MCF 10A (cell line): Measurements from ENCODE around the gene OR2M5. TPM values are rescaled to one million over a fixed set of nuclear protein-coding genes. Genes with fewer than 3 reads are reported as not detected.

Source experiments
- BruUV-seq: library from RNA; stranded (reverse); fragments of 400-500 nt; replicated peaks from 2 replicates; lab custom pipeline; 2021; lab: Mats Ljungman, UMichigan
- CTCF ChIA-PET: fragments of 300-600 bp; sonication (Branson Sonifier 250); formaldehyde crosslinking; extraction: SDS; loops from one replicate; lab custom pipeline; 2021; ENCODE audit warnings: antibody characterized with exemption, inconsistent platforms; lab: Yijun Ruan, JAX
- POLR2A ChIA-PET: fragments of 300-600, 350-650 bp; sonication (Branson Sonifier 250); formaldehyde crosslinking; extraction: SDS; loops from one replicate; lab custom pipeline; 2020; ENCODE audit warnings: antibody characterized with exemption, inconsistent platforms; lab: Yijun Ruan, JAX
- DNase-seq: peaks from one replicate; pipeline ENCODE4 v3.0.0-alpha.2; 2018; ENCODE audit not compliant: unreplicated experiment
- H3K27ac Mint-ChIP-seq: one replicate; pipeline ENCODE4 v1.8.0; 2022; ENCODE audit warnings: mild to moderate bottlenecking, low read depth, mixed read lengths; ENCODE audit not compliant: unreplicated experiment
- H3K27me3 Mint-ChIP-seq: one replicate; pipeline ENCODE4 v1.8.0; 2022; ENCODE audit warnings: mixed read lengths; ENCODE audit not compliant: insufficient read depth, unreplicated experiment
- H3K36me3 Mint-ChIP-seq: one replicate; pipeline ENCODE4 v1.8.0; 2022; ENCODE audit warnings: mild to moderate bottlenecking, moderate library complexity, mixed read lengths; ENCODE audit not compliant: insufficient read depth, unreplicated experiment
- H3K4me1 Mint-ChIP-seq: one replicate; pipeline ENCODE4 v1.8.0; 2022; ENCODE audit warnings: mixed read lengths; ENCODE audit not compliant: insufficient read depth, unreplicated experiment
- H3K4me3 Mint-ChIP-seq: one replicate; pipeline ENCODE4 v1.8.0; 2022; ENCODE audit warnings: mild to moderate bottlenecking, moderate library complexity, mixed read lengths; ENCODE audit not compliant: unreplicated experiment
- H3K9me3 Mint-ChIP-seq: one replicate; pipeline ENCODE4 v1.8.0; 2022; ENCODE audit warnings: mixed read lengths; ENCODE audit not compliant: unreplicated experiment
- intact Hi-C: fragments of 100-400 bp; cut with micrococcal nuclease; formaldehyde crosslinking; loops from 2 replicates; pipeline ENCODE4 v1.14.1; 2022
- total RNA-seq: library from RNA; stranded (reverse); gene quantifications from 2 replicates; pipeline ENCODE4 v1.2.3, GENCODE V29; 2022
- TF ChIP-seq, protein P1 (sequence below): fragments of 200-600 bp; IDR thresholded peaks from one replicate; pipeline ENCODE4 v1.8.0; 2022; ENCODE audit warnings: antibody characterized with exemption, mild to moderate bottlenecking; ENCODE audit not compliant: unreplicated experiment

OR2M5 gene
- total RNA-seq, 1 experiment from 2014 or later, result not detected

DNA sequence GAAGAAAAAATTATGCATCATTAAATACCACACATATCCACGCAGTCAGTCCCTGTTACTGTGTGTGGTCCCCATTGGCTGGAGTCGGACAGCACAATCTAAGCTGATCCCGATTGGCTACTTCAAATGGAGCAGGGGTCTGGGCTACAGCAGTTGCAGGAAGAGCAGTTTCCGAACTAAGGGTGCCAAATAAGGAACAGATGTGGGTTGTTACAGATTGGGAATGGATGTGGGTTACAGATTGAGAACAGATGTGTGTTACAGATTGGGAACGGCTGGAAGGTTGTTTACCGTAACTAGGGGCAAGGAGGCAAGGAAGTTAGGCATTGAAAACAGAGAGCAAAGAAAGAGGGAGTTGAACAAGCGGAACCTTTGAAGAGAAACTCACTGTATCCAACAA lies 30.1 kb upstream of the OR2M5 start:
- Mint-ChIP-seq H3K4me1 (peaks cover 4% of the 10 kb centered on the region), H3K27ac (no peak overlapping the region), H3K9me3 (peaks cover 27% of the 10 kb centered on the region), H3K36me3 (no peaks in the 10 kb centered on the region), H3K27me3 (no peaks in the 10 kb centered on the region), H3K4me3 (no peak overlapping the region)
- POLR2A ChIA-PET, result interaction anchor here (1.1 kb wide), 1 partner anchor 14 kb away, joined by 3 read pairs; no protein-coding TSS in a partner anchor
- BruUV-seq, result no TSS peak
- no peak for DNase-seq
- CTCF ChIA-PET, result interaction anchor here (0.7 to 1.6 kb wide), 3 partner anchors 13 to 28 kb away, joined by 3 to 4 read pairs (median 4); no protein-coding TSS in a partner anchor
- TF ChIP-seq, protein P1, sequence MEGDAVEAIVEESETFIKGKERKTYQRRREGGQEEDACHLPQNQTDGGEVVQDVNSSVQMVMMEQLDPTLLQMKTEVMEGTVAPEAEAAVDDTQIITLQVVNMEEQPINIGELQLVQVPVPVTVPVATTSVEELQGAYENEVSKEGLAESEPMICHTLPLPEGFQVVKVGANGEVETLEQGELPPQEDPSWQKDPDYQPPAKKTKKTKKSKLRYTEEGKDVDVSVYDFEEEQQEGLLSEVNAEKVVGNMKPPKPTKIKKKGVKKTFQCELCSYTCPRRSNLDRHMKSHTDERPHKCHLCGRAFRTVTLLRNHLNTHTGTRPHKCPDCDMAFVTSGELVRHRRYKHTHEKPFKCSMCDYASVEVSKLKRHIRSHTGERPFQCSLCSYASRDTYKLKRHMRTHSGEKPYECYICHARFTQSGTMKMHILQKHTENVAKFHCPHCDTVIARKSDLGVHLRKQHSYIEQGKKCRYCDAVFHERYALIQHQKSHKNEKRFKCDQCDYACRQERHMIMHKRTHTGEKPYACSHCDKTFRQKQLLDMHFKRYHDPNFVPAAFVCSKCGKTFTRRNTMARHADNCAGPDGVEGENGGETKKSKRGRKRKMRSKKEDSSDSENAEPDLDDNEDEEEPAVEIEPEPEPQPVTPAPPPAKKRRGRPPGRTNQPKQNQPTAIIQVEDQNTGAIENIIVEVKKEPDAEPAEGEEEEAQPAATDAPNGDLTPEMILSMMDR, result no peak
- intact Hi-C loops, result no loop called here

DNA sequence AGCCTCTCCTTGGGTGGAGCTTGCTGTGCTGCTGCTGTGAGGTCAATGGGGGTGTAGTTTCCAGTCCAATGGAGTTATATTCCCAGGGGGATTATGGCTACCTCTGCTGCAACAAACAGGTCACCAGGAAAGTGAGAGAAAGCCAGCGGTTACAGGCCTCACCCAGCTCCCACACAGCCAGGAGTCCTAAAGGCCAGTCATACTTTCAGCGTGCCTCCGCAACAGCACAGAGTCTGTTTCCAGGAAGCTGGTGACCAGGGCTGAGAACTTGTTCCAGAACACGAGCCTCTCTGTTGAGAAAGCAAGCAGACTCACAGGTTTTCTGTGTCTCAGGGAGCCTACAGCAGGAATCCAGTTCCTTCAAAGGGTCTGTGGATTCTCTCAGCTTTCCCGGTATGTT lies 17.3 kb upstream of the OR2M5 start:
- H3K4me1 Mint-ChIP-seq, result no peaks in the 10 kb centered on the region
- no peaks in the 10 kb centered on the region for H3K36me3 Mint-ChIP-seq
- intact Hi-C loops, result no loop called here
- BruUV-seq, result no TSS peak
- no peaks in the 10 kb centered on the region for H3K27me3 Mint-ChIP-seq
- no peak for DNase-seq
- TF ChIP-seq, protein P1, result no peak
- no peak overlapping the region for H3K4me3 Mint-ChIP-seq
- peaks cover 41% of the 10 kb centered on the region for H3K9me3 Mint-ChIP-seq
- CTCF ChIA-PET, result interaction anchor here (0.6 to 1.2 kb wide), 4 partner anchors 12 to 571 kb away, joined by 3 to 4 read pairs (median 3); no protein-coding TSS in a partner anchor
- POLR2A ChIA-PET, result no interaction called here
- no peak overlapping the region for H3K27ac Mint-ChIP-seq

DNA sequence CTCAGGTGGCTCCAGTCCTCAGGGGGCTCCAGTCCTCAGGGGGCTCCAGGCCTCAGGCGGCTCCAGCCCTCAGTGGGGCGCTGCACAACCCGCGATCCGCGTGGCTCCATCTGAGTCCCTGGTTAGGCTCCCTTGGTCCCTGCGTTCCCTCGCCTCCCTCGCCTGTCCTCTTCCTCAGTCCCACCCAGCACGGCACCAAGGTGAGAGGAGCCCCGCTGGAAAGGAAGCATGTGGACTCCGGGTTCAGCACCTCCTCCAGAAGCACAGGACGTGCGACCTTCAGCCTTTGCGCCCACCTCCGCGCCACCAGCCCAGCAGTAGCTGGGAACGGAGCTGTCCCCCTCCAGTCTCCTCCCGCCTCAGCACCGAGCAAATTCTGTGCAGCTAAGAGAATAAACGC lies 8.1 kb upstream of the OR2M5 start:
- DNase-seq, result no peak
- no peak overlapping the region for H3K4me3 Mint-ChIP-seq
- no peak overlapping the region for H3K27ac Mint-ChIP-seq
- peaks cover 14% of the 10 kb centered on the region for H3K9me3 Mint-ChIP-seq
- no peaks in the 10 kb centered on the region for H3K36me3 Mint-ChIP-seq
- BruUV-seq, result no TSS peak
- POLR2A ChIA-PET, result no interaction called here
- CTCF ChIA-PET, result interaction anchor here (0.9 kb wide), 1 partner anchor 299 kb away, joined by 3 read pairs; no protein-coding TSS in a partner anchor
- TF ChIP-seq, protein P1, result no peak
- intact Hi-C loops, result no loop called here
- peaks cover 26% of the 10 kb centered on the region for H3K4me1 Mint-ChIP-seq
- no peaks in the 10 kb centered on the region for H3K27me3 Mint-ChIP-seq

- Mint-ChIP-seq H3K4me3 (no peak overlapping the region), H3K4me1 (peaks cover 47% of the 10 kb centered on the region), H3K9me3 (peaks cover 9% of the 10 kb centered on the region), H3K27me3 (no peaks in the 10 kb centered on the region), H3K36me3 (peaks cover 7% of the 10 kb centered on the region), H3K27ac (peak overlapping the region; percentile 49)
- BruUV-seq, result no TSS peak
- TF ChIP-seq, protein P1, result no peak
- DNase-seq, result peak; percentile 6
- intact Hi-C loops, result no loop called here
- POLR2A ChIA-PET, result no interaction called here
- CTCF ChIA-PET, result interaction anchor here (1.6 kb wide), 1 partner anchor 13 kb away, joined by 3 read pairs; no protein-coding TSS in a partner anchor
Measured at GRCh38 chr1:248140846-248141245, 4.1 kb upstream of the OR2M5 start.
